Measurements from ENCODE around the gene SNX8. TPM values are rescaled to one million over a fixed set of nuclear protein-coding genes. Genes with fewer than 3 reads are reported as not detected.
A peak's percentile ranks its signal among the peaks of the same experiment; 100 is the strongest.

Gene SNX8
- total and polyA plus RNA-seq, 4 donors: 24.6 to 54.6 (median 45.8) TPM

GRCh38 chr7:2209961-2210323 lies 104.3 kb downstream of the SNX8 start:
- no peaks in the 10 kb centered on the region for H3K4me1 ChIP-seq (ENCODE audit: control insufficient read depth in 5 of 5, insufficient read depth in 5 of 5, low read length in 5 of 5)
- no peak overlapping the region for H3K4me3 ChIP-seq
- H3K27ac ChIP-seq (ENCODE audit: low read depth in 1 of 2, low read length in 1 of 2): no peak overlapping the region
- TF ChIP-seq CTCF (IDR thresholded peaks at IDR 0.05; ENCODE audit: control extremely low read depth, extremely low read depth): no peak
- 84 to 88% methylated on average over 8 of the region's 8 CpGs for WGBS, 2 donors
- H3K9me3 ChIP-seq (ENCODE audit: control insufficient read depth in 4 of 4, insufficient read depth in 3 of 4, low read length in 3 of 4): no peaks in the 10 kb centered on the region
- ATAC-seq (ENCODE audit: insufficient read depth, low FRiP score) (no peak), DNase-seq (no peak)
- H3K9ac ChIP-seq (ENCODE audit: insufficient read depth in 1 of 2, low read length in 2 of 2): no peak overlapping the region
- H3K36me3 ChIP-seq (ENCODE audit: control insufficient read depth in 4 of 4, insufficient read depth in 4 of 4, low read length in 4 of 4): peaks cover 5 to 53% (median 31%) of the 10 kb centered on the region in 4 donors
- H3K27me3 ChIP-seq (ENCODE audit: control insufficient read depth in 3 of 3, insufficient read depth in 3 of 3, low read length in 2 of 3): no peaks in the 10 kb centered on the region

DNA sequence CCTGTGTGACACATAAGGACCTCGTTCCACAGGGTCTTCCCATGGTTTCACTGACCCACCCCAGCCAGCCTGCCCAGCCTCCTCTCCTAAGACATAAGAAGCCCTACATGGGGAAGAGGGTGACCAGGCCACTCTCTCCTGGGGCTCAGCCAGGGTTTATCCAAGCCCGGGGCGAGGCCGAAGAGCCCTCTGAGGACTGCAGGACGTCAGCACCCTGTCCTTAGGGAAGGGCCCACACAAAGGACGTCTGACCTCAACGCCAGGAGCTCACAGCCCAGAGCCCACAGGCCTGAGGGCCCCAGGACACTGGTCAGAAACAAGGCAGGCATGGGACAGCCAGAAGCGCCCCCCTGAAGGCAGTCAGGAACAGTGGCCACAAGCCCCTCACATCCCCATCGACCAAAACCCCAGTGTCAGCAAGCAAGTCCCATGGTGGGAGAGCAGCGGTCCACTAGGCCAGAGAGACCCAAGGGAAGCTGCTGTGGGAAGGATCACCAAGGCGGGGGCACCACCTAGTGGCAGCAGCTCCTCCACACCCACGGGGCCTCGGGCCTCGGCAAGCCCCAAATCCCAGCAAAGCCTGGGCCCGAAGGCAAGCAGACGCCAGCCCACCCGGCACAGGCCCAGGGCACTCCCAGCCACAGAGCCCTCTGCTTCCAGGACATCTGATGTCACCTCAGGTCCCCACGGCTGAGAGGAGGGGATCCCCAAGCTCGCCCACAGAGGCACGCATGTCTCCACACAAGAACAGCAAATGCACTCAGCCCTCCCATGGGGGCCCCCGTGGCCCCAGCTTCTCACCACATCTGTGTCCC lies 104.9 kb downstream of the SNX8 start:
- Histone ChIP-seq H3K9me3 (ENCODE audit: control insufficient read depth in 4 of 4, insufficient read depth in 3 of 4, low read length in 3 of 4) (no peaks in the 10 kb centered on the region), H3K4me1 (ENCODE audit: control insufficient read depth in 5 of 5, insufficient read depth in 5 of 5, low read length in 5 of 5) (peaks cover 0 to 4% (median 0%) of the 10 kb centered on the region in 5 donors), H3K27me3 (ENCODE audit: control insufficient read depth in 3 of 3, insufficient read depth in 3 of 3, low read length in 2 of 3) (no peaks in the 10 kb centered on the region), H3K9ac (ENCODE audit: insufficient read depth in 1 of 2, low read length in 2 of 2) (no peak overlapping the region), H3K27ac (ENCODE audit: low read depth in 1 of 2, low read length in 1 of 2) (no peak overlapping the region), H3K4me3 (no peak overlapping the region), H3K36me3 (ENCODE audit: control insufficient read depth in 4 of 4, insufficient read depth in 4 of 4, low read length in 4 of 4) (peaks cover 5 to 51% (median 29%) of the 10 kb centered on the region in 4 donors)
- peak; percentile 80 to 86 (median 84) for DNase-seq
- 58 to 68% methylated on average over 21 of the region's 21 CpGs for WGBS, 2 donors
- peak; percentile 64 for TF ChIP-seq CTCF (IDR thresholded peaks at IDR 0.05; ENCODE audit: control extremely low read depth, extremely low read depth)
- peak; percentile 31 for ATAC-seq (ENCODE audit: insufficient read depth, low FRiP score)

GRCh38 chr7:2208712-2209111 lies 105.5 kb downstream of the SNX8 start:
- Histone ChIP-seq H3K27ac (ENCODE audit: low read depth in 1 of 2, low read length in 1 of 2) (no peak overlapping the region), H3K27me3 (ENCODE audit: control insufficient read depth in 3 of 3, insufficient read depth in 3 of 3, low read length in 2 of 3) (no peaks in the 10 kb centered on the region), H3K4me3 (no peak overlapping the region), H3K9me3 (ENCODE audit: control insufficient read depth in 4 of 4, insufficient read depth in 3 of 4, low read length in 3 of 4) (no peaks in the 10 kb centered on the region), H3K4me1 (ENCODE audit: control insufficient read depth in 5 of 5, insufficient read depth in 5 of 5, low read length in 5 of 5) (peaks cover 0 to 11% (median 3%) of the 10 kb centered on the region in 5 donors), H3K9ac (ENCODE audit: insufficient read depth in 1 of 2, low read length in 2 of 2) (no peak overlapping the region), H3K36me3 (ENCODE audit: control insufficient read depth in 4 of 4, insufficient read depth in 4 of 4, low read length in 4 of 4) (peaks cover 5 to 45% (median 26%) of the 10 kb centered on the region in 4 donors)
- WGBS, 2 donors: 93 to 94% methylated on average over 16 of the region's 16 CpGs
- DNase-seq: no peak
- ATAC-seq (ENCODE audit: insufficient read depth, low FRiP score): no peak
- TF ChIP-seq CTCF (IDR thresholded peaks at IDR 0.05; ENCODE audit: control extremely low read depth, extremely low read depth): no peak

All from lung (tissue), 12 donors.